Activated naive CD4-positive, alpha-beta T cell treated with anti-CD3 and anti-CD28 coated beads, Interleukin-2, amount 10 ng/mL, durations not matched to agents 5 hours and 36 hours (primary cell): ENCODE results near the gene CEMIP. TPM values are rescaled to one million over a fixed set of nuclear protein-coding genes. Genes with fewer than 3 reads are reported as not detected.

ENCODE experiments used
- microRNA-seq: library from miRNA; unstranded; fragments of <30 nt; microRNA quantifications from one replicate; pipeline ENCODE4 v1.2.0, GENCODE V29; 2022; ENCODE audit warnings: borderline microRNAs expressed, borderline replicate concordance
- total RNA-seq, 2 experiments: library from RNA; stranded (reverse); gene quantifications; one replicate each; pipeline ENCODE4 v1.2.3, GENCODE V29; 2021

CEMIP gene, protein sequence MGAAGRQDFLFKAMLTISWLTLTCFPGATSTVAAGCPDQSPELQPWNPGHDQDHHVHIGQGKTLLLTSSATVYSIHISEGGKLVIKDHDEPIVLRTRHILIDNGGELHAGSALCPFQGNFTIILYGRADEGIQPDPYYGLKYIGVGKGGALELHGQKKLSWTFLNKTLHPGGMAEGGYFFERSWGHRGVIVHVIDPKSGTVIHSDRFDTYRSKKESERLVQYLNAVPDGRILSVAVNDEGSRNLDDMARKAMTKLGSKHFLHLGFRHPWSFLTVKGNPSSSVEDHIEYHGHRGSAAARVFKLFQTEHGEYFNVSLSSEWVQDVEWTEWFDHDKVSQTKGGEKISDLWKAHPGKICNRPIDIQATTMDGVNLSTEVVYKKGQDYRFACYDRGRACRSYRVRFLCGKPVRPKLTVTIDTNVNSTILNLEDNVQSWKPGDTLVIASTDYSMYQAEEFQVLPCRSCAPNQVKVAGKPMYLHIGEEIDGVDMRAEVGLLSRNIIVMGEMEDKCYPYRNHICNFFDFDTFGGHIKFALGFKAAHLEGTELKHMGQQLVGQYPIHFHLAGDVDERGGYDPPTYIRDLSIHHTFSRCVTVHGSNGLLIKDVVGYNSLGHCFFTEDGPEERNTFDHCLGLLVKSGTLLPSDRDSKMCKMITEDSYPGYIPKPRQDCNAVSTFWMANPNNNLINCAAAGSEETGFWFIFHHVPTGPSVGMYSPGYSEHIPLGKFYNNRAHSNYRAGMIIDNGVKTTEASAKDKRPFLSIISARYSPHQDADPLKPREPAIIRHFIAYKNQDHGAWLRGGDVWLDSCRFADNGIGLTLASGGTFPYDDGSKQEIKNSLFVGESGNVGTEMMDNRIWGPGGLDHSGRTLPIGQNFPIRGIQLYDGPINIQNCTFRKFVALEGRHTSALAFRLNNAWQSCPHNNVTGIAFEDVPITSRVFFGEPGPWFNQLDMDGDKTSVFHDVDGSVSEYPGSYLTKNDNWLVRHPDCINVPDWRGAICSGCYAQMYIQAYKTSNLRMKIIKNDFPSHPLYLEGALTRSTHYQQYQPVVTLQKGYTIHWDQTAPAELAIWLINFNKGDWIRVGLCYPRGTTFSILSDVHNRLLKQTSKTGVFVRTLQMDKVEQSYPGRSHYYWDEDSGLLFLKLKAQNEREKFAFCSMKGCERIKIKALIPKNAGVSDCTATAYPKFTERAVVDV (N-terminal part only)
- not detected for total RNA-seq

DNA sequence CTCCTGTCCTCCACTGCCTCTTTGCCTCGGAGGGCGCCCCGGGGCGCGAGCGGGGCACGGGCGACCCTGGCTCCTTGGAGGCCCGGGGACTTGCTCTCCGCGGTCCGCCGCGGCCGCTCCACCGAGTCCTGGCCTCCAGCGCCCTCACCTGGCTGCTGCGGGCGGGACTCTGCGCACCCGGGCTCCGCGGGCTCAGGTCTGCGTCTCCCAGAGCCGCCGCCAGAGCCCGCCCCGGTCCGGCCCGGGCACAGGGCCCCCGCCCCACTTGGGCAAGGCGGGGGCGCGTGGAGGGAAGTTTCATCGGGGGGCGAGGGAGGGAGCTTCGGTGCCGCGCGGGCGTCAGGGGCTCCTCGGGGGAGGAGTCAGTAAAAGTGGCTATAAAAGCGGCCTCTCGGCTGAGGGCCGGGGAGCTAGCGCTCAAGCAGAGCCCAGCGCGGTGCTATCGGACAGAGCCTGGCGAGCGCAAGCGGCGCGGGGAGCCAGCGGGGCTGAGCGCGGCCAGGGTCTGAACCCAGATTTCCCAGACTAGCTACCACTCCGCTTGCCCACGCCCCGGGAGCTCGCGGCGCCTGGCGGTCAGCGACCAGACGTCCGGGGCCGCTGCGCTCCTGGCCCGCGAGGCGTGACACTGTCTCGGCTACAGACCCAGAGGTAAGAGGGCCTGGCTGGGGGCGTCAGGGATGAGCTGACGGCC, at the start of gene CEMIP:
Gene CEMIP, plus strand, starts transcription at position 407 of the 694 bp plus-strand sequence. CDS start 94,510 bp downstream, outside the sequence.

DNA sequence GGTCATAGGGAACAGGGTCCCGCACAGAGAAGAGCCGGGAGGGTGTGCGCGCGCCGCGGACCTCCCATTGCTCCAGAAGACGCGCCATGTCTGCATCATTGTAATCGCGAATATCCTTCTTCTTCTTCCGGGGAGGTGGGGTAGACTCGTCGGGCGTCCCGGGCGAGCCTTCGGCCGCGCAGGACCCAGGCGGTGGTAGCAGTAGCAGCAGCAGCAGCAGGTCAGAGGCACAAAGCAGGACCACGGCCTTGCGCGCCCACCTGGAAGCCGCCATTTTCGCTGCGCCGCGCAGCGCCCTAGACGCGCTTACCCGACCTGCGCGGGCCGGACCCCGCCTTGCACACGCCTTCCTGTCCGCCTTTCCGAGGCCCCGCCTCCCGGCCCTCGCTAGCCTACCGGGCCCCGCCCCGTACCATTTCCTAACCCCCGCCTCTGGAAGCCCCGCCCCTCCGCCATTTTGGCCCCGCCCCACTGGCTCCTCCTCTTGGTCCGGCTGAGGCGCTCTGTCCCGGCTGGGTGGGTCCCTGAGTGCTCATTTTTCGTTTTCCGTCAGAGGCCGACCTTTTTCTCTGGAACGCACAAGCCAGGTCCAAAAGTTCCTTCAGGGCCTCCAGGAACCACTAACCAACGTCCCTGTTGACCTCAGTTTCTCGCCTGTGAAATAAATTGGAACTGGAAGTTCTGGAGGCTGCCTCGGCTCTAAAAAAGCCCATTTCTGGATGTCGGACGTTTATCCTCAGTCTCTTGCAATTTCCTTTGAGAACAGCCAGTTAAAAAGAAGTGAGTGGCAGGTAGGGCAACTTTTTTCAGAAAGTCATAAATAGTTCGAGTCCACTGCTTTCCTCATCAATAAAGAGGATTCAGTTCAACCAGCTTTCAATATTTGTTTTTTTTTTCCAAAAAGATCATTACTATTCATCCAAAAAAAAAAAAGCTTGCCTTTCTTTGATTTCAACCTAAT, 210.6 kb downstream of the CEMIP start, which contains the start of gene MESD:
Gene MESD, minus strand, starts transcription at position 302 of the 961 bp plus-strand sequence. Its CDS starts 28 bp downstream, at position 274.

DNA sequence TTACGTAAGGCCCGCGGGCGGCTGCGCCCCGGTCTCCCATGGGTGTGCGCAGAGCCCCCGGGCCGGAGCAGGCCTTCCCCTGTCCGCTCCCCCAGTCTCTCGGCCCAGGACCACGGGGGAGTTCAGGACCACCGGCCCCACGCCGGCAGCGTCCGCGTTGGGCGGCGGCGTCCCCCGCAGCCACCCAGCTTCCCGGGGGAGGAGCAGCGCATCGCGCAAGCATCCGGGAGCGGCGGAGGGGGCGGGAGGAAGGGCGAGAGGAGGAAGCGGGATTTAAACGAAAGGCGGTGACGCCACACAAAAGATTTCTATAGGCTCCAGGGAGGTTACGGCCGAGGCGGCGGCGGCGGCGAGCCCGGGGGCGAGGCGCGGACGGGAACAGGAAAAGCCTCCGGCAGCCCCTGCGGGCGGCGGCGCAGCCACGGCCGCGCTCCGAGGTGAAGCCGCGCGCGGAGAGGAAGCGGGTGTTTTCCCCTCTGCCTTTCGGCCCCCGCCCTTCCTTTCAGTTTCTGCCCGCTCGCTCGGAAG, 221.5 kb downstream of the CEMIP start, which contains the start of gene TLNRD1:
Gene TLNRD1, plus strand, starts transcription at position 300 of the 528 bp plus-strand sequence. CDS start 1,349 bp downstream, outside the sequence.

Small RNAs within 50 kb of the gene (microRNA-seq; reads per million reads assigned to microRNA genes)
- gene MIR4514 (not detected), gene MIR549A (not detected)

Other genes starting within 250 kb of the CEMIP start
- gene ABHD17C, start 84.1 kb upstream of the CEMIP start, total RNA-seq: 1 to 10 TPM; 2.8 to 3.5 TPM
- 10 to 100 TPM; 29.3 to 31.0 TPM for gene MESD, start 210.4 kb downstream of the CEMIP start, total RNA-seq
- 10 to 100 TPM; 39.6 to 40.1 TPM for gene TLNRD1, start 221.6 kb downstream of the CEMIP start, total RNA-seq